Transverse colon (tissue), 4 donors: ENCODE measurements around the gene AKT3. TPM values are rescaled to one million over a fixed set of nuclear protein-coding genes. Genes with fewer than 3 reads are reported as not detected.

ENCODE experiments used
- DNase-seq: peaks from one replicate; pipeline ENCODE4 v3.0.0-alpha.2; 2019
- H3K27ac ChIP-seq, 4 donors: fragments of 200-600 bp; sonication (generic); 2 replicates each; pipeline ENCODE4 v1.5.1; 2016 to 2018; ENCODE audit warnings: inconsistent platforms in 4 of 4
- H3K27me3 ChIP-seq: fragments of 200-600 bp; sonication (generic); 2 replicates; pipeline ENCODE4 v1.5.1; 2017; ENCODE audit warnings: inconsistent platforms
- H3K36me3 ChIP-seq, 4 donors: fragments of 200-600 bp; sonication (generic); 2 replicates each; pipeline ENCODE4 v1.5.1; 2017 to 2019; ENCODE audit warnings: inconsistent platforms in 4 of 4
- H3K4me1 ChIP-seq, 4 donors: fragments of 200-600 bp; sonication (generic); 2 replicates each; pipeline ENCODE4 v1.5.1; 2017 to 2020; ENCODE audit warnings: inconsistent platforms in 4 of 4
- H3K4me3 ChIP-seq, 4 donors: fragments of 200-600 bp; sonication (generic); 1 replicate in 1 of 4; 2 replicates in 3 of 4; pipeline versions ENCODE4 v1.5.1 to v1.6.1; 2017 to 2019; ENCODE audit warnings: inconsistent platforms in 4 of 4
- H3K9me3 ChIP-seq, 2 donors: fragments of 200-600 bp; sonication (generic); 2 replicates each; pipeline ENCODE4 v1.5.1; 2017 to 2019; ENCODE audit warnings: inconsistent platforms in 2 of 2
- EP300 ChIP-seq: sonication (generic); formaldehyde crosslinking; IDR thresholded peaks from one replicate; pipeline ENCODE4 v1.6.1; 2017; ENCODE audit warnings: antibody characterized with exemption, low read depth
- POLR2A ChIP-seq: fragments of 450-650 bp; IDR thresholded peaks from one replicate; pipeline ENCODE4 v1.6.1; 2016; ENCODE audit warnings: antibody characterized with exemption, mild to moderate bottlenecking, moderate library complexity
- POLR2AphosphoS5 ChIP-seq, 3 donors: sonication (generic); formaldehyde crosslinking; IDR thresholded peaks; one replicate each; pipeline ENCODE4 v1.6.1; 2016; ENCODE audit warnings: antibody characterized with exemption in 3 of 3
- WGBS, 2 donors: methylation state at CpG; one replicate each; pipeline ENCODE4 v1.1.5; 2018; ENCODE audit warnings: low coverage in 1 of 2; 5-methylcytosine and 5-hydroxymethylcytosine counted together
- in situ Hi-C, 4 donors: fragments of 200-750 bp; cut with MboI; loops; one replicate each; pipeline versions ENCODE4 v1.15.0 to v1.15.1; 2017; ENCODE audit warnings: low sequenced_read_pairs in 3 of 4, low pct_ligation_motif_present in 1 of 4, low pct_unique_long_range_greater_than_20kb in 1 of 4
- intact Hi-C: fragments of 100-400 bp; cut with DNase I; formaldehyde crosslinking; loops from one replicate; pipeline ENCODE4 v1.15.1; 2023; ENCODE audit warnings: low total_unique reads
- total RNA-seq, 4 donors: library from RNA; depleted of rRNA; stranded (reverse); fragments of >200 nt; gene quantifications; one replicate each; pipeline ENCODE4 v1.1.0, GENCODE V29; 2016
- TF ChIP-seq, protein P1 (sequence below), 5 experiments: fragments of 200-600 bp in 3 of 5; fragments of 450-650 bp in 2 of 5; sonication (generic) in 3 of 5; IDR thresholded peaks; 1 replicate in 2 of 5; 2 replicates in 3 of 5; pipeline ENCODE4 v1.5.1; 2016 to 2017; ENCODE audit warnings: antibody characterized with exemption in 5 of 5, inconsistent platforms in 3 of 5, mild to moderate bottlenecking in 2 of 5, moderate library complexity in 1 of 5

AKT3 gene
- total RNA-seq, 4 donors from 2014 or later, result 9.8 to 27.2 (median 19.4) TPM

DNA sequence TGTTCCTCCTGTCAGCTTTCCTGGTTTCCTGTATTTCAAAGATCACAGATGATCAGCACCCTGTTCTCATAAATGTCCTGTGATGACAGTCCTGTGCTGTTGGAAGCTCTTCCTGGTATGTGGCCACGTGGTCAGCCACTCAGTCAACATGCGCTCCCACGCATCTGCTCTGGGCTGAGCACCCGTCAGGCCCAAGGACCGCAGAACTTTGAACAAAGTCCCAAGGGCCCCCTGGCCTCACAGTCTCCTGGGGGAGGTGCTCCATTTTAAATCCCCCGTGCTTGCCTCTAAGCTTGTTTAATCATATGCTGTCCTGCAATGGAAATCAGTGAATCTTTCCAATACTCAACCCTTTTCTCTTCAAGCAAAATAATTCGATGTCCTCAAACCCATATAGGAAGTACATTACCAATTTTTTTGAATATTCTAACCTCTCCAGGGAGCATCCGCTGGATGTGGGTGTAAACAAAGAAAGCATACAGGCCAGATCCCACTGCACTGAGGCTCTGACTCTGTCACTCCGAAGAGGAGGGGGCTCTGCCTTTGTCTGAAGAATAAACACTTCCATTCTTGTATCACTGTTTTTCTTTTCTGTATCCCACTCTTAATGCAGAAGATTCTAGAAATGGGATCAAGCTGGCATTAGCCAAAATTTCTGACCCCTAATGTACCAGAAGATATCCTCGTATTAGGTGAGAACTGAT is 343.9 kb downstream of the AKT3 start:
- no peak overlapping the region for H3K4me3 ChIP-seq
- TF ChIP-seq, protein P1, sequence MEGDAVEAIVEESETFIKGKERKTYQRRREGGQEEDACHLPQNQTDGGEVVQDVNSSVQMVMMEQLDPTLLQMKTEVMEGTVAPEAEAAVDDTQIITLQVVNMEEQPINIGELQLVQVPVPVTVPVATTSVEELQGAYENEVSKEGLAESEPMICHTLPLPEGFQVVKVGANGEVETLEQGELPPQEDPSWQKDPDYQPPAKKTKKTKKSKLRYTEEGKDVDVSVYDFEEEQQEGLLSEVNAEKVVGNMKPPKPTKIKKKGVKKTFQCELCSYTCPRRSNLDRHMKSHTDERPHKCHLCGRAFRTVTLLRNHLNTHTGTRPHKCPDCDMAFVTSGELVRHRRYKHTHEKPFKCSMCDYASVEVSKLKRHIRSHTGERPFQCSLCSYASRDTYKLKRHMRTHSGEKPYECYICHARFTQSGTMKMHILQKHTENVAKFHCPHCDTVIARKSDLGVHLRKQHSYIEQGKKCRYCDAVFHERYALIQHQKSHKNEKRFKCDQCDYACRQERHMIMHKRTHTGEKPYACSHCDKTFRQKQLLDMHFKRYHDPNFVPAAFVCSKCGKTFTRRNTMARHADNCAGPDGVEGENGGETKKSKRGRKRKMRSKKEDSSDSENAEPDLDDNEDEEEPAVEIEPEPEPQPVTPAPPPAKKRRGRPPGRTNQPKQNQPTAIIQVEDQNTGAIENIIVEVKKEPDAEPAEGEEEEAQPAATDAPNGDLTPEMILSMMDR (IDR thresholded peaks at IDR 0.05), result no peak
- TF ChIP-seq POLR2A, result no peak
- TF ChIP-seq POLR2AphosphoS5 (IDR thresholded peaks at IDR 0.05), result no peak
- TF ChIP-seq EP300, result no peak
- H3K27ac ChIP-seq, result no peak overlapping the region
- intact Hi-C loops (no loop called here), in situ Hi-C loops (no loop called here)
- no peaks in the 10 kb centered on the region for H3K4me1 ChIP-seq
- H3K36me3 ChIP-seq, result peaks cover 0 to 4% (median 0%) of the 10 kb centered on the region in 4 donors
- WGBS, 2 donors, result 67 to 83% methylated on average over 6 to 10 of the region's 10 CpGs
- no peaks in the 10 kb centered on the region for H3K27me3 ChIP-seq
- H3K9me3 ChIP-seq, result no peaks in the 10 kb centered on the region
- DNase-seq, result no peak

DNA sequence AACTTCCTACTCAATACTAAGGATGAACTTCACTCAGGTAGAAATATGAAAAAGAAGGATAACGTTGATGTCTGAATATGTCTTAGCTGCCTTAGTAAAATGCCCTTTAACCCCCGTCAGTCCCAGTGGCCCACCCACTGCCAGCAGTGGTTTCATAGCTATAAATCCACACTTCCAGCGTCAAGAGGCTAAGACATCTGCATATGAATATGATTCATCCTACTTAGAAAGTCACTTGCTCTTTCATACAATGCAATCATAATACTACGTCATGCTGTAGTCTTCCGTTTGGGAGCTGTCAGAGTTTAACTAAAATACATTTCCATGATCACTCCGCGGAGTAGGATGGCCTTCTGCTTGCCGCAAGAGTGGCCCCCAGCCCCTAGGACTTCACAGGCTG is 346.9 kb downstream of the AKT3 start:
- Histone ChIP-seq H3K27ac (no peak overlapping the region), H3K4me3 (no peak overlapping the region), H3K36me3 (peaks cover 0 to 4% (median 0%) of the 10 kb centered on the region in 4 donors), H3K27me3 (no peaks in the 10 kb centered on the region), H3K9me3 (no peaks in the 10 kb centered on the region), H3K4me1 (no peaks in the 10 kb centered on the region)
- in situ Hi-C loops (no loop called here), intact Hi-C loops (no loop called here)
- DNase-seq, result no peak
- TF ChIP-seq EP300, result no peak
- TF ChIP-seq, protein P1 (IDR thresholded peaks at IDR 0.05), result no peak
- TF ChIP-seq POLR2A, result no peak
- TF ChIP-seq POLR2AphosphoS5 (IDR thresholded peaks at IDR 0.05), result no peak
- WGBS, 2 donors, result 92 to 95% methylated on average over 8 of the region's 8 CpGs

DNA sequence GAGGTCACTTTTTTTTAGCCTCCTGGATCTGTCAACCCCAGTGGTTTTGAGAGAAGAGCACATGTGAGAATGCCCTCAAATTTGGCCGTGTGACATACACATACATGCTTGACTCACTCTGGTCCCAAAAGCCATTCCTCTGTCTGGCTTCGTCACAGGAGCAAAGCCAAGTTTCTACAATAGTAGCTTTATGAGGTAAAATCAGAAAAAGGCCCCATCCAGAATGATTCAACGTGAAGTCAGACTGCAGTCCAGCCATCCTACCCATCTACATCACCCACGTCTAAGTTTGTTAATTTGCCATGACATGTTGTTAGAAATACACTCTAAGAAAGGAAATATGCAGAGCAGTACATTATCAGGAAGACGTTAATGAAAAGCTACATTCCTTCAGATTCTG is 349.0 kb downstream of the AKT3 start:
- Histone ChIP-seq H3K36me3 (peaks cover 0 to 4% (median 0%) of the 10 kb centered on the region in 4 donors), H3K4me3 (no peak overlapping the region), H3K4me1 (no peaks in the 10 kb centered on the region), H3K27me3 (no peaks in the 10 kb centered on the region), H3K9me3 (no peaks in the 10 kb centered on the region), H3K27ac (no peak overlapping the region)
- WGBS, 2 donors, result 91 to 92% methylated on average over 4 to 5 of the region's 5 CpGs
- intact Hi-C loops, result no loop called here
- no peak for DNase-seq
- in situ Hi-C loops, result no loop called here
- TF ChIP-seq EP300 (no peak), POLR2A (no peak), POLR2AphosphoS5 (IDR thresholded peaks at IDR 0.05) (no peak)
- TF ChIP-seq, protein P1 (IDR thresholded peaks at IDR 0.05), result no peak

DNA sequence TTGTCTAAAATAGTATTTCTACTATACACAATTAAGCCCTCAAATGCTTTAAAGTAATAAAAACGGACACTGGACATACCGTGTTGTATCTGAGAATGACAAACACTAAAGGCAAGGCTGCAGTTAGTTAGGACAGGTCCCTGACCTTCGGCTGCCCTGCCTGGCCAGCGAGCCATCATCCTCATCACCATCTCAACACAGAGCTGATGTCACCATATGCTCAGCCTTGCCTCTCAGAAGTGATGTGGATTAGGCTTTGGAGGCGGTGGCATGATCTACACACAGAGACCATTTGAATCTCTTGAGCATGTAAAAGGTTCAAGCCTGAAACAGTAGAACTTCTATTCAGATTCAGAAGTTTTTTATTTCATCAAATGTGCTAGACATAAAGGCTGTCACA is 349.5 kb downstream of the AKT3 start:
- Histone ChIP-seq H3K4me1 (peaks cover 0 to 2% (median under 1%) of the 10 kb centered on the region in 4 donors), H3K27me3 (no peaks in the 10 kb centered on the region), H3K9me3 (no peaks in the 10 kb centered on the region), H3K36me3 (peaks cover 0 to 4% (median 0%) of the 10 kb centered on the region in 4 donors), H3K27ac (no peak overlapping the region), H3K4me3 (no peak overlapping the region)
- in situ Hi-C loops (no loop called here), intact Hi-C loops (no loop called here)
- WGBS, 2 donors, result 83 to 89% methylated on average over 1 to 5 of the region's 5 CpGs
- TF ChIP-seq, protein P1 (IDR thresholded peaks at IDR 0.05), result no peak
- TF ChIP-seq POLR2A, result no peak
- no peak for DNase-seq
